ENCODE results near the gene P2RY4. TPM values are rescaled to one million over a fixed set of nuclear protein-coding genes. Genes with fewer than 3 reads are reported as not detected.

Gene P2RY4
- polyA plus RNA-seq, 1 of the 3 experiments (the other 2 are of a cell fraction): 0.05 TPM

DNA sequence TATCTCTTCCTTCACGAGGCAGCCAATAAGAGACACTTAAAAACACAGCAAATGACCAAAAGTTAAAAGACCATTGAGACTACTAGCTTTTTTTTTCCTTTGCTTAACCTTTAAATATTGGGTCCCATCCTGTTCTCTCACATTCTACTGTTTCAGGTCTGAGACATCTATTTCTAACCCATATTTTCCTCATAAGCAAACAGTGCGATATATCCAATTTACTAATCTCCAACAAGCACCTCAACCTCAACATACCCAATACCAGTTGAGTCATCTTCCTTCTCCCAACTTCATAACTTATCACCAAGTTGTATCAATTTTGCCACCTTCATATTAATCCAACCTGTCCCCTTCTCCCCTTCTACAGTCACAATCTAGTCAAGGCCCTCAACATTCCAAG, 18.5 kb downstream of the P2RY4 start:
- no peak overlapping the region for H3K27ac ChIP-seq (ENCODE audit: low read depth in 2 of 2, low read length in 1 of 2)
- 14% methylated on average over 2 of the region's 2 CpGs for WGBS (ENCODE audit: low lambda C conversion rate)
- no peak for TF ChIP-seq TEAD4 (IDR thresholded peaks at IDR 0.05; ENCODE audit: borderline replicate concordance, insufficient read depth)
- no peak for TF ChIP-seq EZH2phosphoT487 (IDR thresholded peaks at IDR 0.05; ENCODE audit: borderline replicate concordance, low read depth)
- TF ChIP-seq, protein P1, sequence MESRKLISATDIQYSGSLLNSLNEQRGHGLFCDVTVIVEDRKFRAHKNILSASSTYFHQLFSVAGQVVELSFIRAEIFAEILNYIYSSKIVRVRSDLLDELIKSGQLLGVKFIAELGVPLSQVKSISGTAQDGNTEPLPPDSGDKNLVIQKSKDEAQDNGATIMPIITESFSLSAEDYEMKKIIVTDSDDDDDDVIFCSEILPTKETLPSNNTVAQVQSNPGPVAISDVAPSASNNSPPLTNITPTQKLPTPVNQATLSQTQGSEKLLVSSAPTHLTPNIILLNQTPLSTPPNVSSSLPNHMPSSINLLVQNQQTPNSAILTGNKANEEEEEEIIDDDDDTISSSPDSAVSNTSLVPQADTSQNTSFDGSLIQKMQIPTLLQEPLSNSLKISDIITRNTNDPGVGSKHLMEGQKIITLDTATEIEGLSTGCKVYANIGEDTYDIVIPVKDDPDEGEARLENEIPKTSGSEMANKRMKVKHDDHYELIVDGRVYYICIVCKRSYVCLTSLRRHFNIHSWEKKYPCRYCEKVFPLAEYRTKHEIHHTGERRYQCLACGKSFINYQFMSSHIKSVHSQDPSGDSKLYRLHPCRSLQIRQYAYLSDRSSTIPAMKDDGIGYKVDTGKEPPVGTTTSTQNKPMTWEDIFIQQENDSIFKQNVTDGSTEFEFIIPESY (IDR thresholded peaks at IDR 0.05; ENCODE audit: borderline replicate concordance, low read depth): no peak
- TF ChIP-seq RCOR1 (IDR thresholded peaks at IDR 0.05; ENCODE audit: low read length): no peak
- no peak for TF ChIP-seq FOXJ3 (CRISPR knock-in tag; IDR thresholded peaks at IDR 0.05)
- no peak for TF ChIP-seq EP300 (IDR thresholded peaks at IDR 0.05; ENCODE audit: borderline replicate concordance in 1 of 2, low read depth in 1 of 2, low read length in 1 of 2)
- TF ChIP-seq MXI1 (IDR thresholded peaks at IDR 0.05; ENCODE audit: low read depth, low read length): no peak
- no peak for TF ChIP-seq TCF12 (IDR thresholded peaks at IDR 0.05)
- TF ChIP-seq NRF1 (IDR thresholded peaks at IDR 0.05; ENCODE audit: low read depth, low read length): no peak
- TF ChIP-seq, protein P2, sequence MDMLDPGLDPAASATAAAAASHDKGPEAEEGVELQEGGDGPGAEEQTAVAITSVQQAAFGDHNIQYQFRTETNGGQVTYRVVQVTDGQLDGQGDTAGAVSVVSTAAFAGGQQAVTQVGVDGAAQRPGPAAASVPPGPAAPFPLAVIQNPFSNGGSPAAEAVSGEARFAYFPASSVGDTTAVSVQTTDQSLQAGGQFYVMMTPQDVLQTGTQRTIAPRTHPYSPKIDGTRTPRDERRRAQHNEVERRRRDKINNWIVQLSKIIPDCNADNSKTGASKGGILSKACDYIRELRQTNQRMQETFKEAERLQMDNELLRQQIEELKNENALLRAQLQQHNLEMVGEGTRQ (IDR thresholded peaks at IDR 0.05; ENCODE audit: borderline replicate concordance, low read depth, low read length): no peak
- TF ChIP-seq, protein P3, sequence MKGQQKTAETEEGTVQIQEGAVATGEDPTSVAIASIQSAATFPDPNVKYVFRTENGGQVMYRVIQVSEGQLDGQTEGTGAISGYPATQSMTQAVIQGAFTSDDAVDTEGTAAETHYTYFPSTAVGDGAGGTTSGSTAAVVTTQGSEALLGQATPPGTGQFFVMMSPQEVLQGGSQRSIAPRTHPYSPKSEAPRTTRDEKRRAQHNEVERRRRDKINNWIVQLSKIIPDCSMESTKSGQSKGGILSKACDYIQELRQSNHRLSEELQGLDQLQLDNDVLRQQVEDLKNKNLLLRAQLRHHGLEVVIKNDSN (IDR thresholded peaks at IDR 0.05; ENCODE audit: borderline replicate concordance, low read depth): no peak
- TF ChIP-seq, protein P4, sequence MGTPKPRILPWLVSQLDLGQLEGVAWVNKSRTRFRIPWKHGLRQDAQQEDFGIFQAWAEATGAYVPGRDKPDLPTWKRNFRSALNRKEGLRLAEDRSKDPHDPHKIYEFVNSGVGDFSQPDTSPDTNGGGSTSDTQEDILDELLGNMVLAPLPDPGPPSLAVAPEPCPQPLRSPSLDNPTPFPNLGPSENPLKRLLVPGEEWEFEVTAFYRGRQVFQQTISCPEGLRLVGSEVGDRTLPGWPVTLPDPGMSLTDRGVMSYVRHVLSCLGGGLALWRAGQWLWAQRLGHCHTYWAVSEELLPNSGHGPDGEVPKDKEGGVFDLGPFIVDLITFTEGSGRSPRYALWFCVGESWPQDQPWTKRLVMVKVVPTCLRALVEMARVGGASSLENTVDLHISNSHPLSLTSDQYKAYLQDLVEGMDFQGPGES (IDR thresholded peaks at IDR 0.05; ENCODE audit: low read depth, low read length): no peak
- TF ChIP-seq, protein P5, sequence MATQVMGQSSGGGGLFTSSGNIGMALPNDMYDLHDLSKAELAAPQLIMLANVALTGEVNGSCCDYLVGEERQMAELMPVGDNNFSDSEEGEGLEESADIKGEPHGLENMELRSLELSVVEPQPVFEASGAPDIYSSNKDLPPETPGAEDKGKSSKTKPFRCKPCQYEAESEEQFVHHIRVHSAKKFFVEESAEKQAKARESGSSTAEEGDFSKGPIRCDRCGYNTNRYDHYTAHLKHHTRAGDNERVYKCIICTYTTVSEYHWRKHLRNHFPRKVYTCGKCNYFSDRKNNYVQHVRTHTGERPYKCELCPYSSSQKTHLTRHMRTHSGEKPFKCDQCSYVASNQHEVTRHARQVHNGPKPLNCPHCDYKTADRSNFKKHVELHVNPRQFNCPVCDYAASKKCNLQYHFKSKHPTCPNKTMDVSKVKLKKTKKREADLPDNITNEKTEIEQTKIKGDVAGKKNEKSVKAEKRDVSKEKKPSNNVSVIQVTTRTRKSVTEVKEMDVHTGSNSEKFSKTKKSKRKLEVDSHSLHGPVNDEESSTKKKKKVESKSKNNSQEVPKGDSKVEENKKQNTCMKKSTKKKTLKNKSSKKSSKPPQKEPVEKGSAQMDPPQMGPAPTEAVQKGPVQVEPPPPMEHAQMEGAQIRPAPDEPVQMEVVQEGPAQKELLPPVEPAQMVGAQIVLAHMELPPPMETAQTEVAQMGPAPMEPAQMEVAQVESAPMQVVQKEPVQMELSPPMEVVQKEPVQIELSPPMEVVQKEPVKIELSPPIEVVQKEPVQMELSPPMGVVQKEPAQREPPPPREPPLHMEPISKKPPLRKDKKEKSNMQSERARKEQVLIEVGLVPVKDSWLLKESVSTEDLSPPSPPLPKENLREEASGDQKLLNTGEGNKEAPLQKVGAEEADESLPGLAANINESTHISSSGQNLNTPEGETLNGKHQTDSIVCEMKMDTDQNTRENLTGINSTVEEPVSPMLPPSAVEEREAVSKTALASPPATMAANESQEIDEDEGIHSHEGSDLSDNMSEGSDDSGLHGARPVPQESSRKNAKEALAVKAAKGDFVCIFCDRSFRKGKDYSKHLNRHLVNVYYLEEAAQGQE (IDR thresholded peaks at IDR 0.05; ENCODE audit: low read depth, low read length): no peak
- no peak for TF ChIP-seq RAD21 (IDR thresholded peaks at IDR 0.05; ENCODE audit: low read length)
- TF ChIP-seq RFX5 (IDR thresholded peaks at IDR 0.05; ENCODE audit: low read length): no peak
- TF ChIP-seq SMC3 (IDR thresholded peaks at IDR 0.05; ENCODE audit: low read depth, low read length): no peak
- TF ChIP-seq CHD2 (IDR thresholded peaks at IDR 0.05; ENCODE audit: low read length, partially characterized antibody): no peak
- ChIA-PET CTCF (no interaction called here), POLR2A (no interaction called here)
- H3K4me1 ChIP-seq (ENCODE audit: control insufficient read depth in 1 of 2, insufficient read depth in 2 of 2, low read depth in 1 of 2, low read length in 1 of 2): no peaks in the 10 kb centered on the region
- H3K9me2 ChIP-seq: no peaks in the 10 kb centered on the region
- no peak for DNase-seq
- no peaks in the 10 kb centered on the region for H3K9me3 ChIP-seq
- H3K36me3 ChIP-seq (replicated peaks in 1 of 2; ENCODE audit: control insufficient read depth in 1 of 2, insufficient read depth in 2 of 2, low read length in 1 of 2): no peaks in the 10 kb centered on the region
- no peak overlapping the region for H3K4me3 ChIP-seq (ENCODE audit: low read depth in 2 of 2, low read length in 1 of 2)
- H3K27me3 ChIP-seq (ENCODE audit: insufficient read depth): peaks cover 10% of the 10 kb centered on the region; the same call in 1 of the 2 replicates
- no peak overlapping the region for H3K9ac ChIP-seq
- H3F3A ChIP-seq (replicated peaks; ENCODE audit: insufficient read depth): no peaks in the 10 kb centered on the region
- no peak overlapping the region for H2AFZ ChIP-seq (ENCODE audit: low read depth)
- H3K79me2 ChIP-seq (ENCODE audit: insufficient read depth): no peaks in the 10 kb centered on the region
- H3K4me2 ChIP-seq: no peak overlapping the region
- no peaks in the 10 kb centered on the region for H4K20me1 ChIP-seq (ENCODE audit: insufficient read depth)

Data from SK-N-SH (cell line).